H7 (cell line): Measurements from ENCODE around the gene CXCL3. TPM values are rescaled to one million over a fixed set of nuclear protein-coding genes. Genes with fewer than 3 reads are reported as not detected.
"Not testable (repeated sequence)": the region's sequence is repeated elsewhere in the genome, so short reads cannot be mapped to it uniquely, and the experiment has no call there.

ENCODE experiments used
- DNase-seq: peaks from one replicate; pipeline ENCODE4 v3.0.0; 2012
- H3K27me3 ChIP-seq: 2 replicates; pipeline ENCODE4 v1.6.0; 2011; ENCODE audit warnings: mild to moderate bottlenecking, low read length; ENCODE audit not compliant: control insufficient read depth, insufficient read depth
- H3K36me3 ChIP-seq: replicated peaks from 2 replicates; pipeline ENCODE4 v1.5.1; 2011; ENCODE audit warnings: low read length; ENCODE audit not compliant: control insufficient read depth, insufficient read depth
- H3K4me3 ChIP-seq: 2 replicates; pipeline ENCODE4 v1.5.1; 2011; ENCODE audit warnings: low read depth, mild to moderate bottlenecking, control low read depth, low read length, moderate library complexity; ENCODE audit not compliant: insufficient read depth
- total RNA-seq: library from RNA; depleted of rRNA; stranded (reverse); fragments of >200 nt; shearing (Covaris generic); gene quantifications from 2 replicates; pipeline ENCODE4 v1.2.3, GENCODE V29; 2014; rRNA removed

The CXCL3 gene
- 0.14 and 0.37 TPM in 2 replicates for total RNA-seq

DNA sequence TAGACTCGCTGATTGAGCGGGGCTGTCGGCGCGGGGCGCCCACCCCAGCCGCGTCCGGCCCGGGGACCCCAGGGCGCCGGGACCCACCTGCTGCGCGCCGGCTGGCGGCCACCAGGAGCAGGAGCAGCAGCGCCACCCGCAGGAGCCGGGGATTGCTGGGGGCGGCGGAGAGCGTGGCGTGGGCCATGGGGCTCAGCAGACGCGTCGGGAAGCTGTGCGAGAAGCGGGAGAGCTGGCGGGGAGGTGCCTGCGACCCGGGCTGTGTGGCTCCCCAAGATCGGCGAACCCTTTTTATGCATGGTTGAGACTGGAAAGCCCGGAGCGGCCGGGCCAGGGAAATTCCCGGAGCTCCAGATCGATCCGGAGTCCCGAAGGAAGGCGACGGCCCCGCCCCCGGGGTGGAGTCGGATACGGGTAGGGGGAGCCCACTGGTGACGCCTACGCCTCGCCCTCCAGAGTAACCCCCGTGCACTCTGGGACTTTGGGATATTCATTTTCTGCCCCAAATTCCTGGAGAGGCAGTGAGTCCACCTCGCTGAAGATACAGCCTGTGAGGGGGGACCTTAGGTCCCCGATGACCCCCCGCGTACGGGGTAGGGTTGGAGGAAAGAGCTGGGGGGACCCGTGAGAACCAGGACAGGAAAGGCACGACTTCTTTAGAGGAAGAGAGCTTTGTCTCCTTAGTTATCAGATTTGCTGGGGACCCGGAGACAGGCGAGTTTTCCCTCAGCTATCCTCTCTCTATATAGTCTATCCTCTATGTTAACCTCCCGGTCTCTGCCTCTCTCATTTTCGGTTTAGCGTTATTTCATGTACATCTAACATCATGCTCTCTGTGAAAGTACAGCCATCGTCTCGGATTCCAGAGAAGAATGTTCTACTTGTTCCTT lies at the start of gene CXCL3:
Gene CXCL3 (minus strand): TSS at position 265 of the 890 bp plus-strand sequence. CDS start 78 bp downstream, at position 187.
- peak within 1 kb of the TSS; percentile 69 for H3K4me3 ChIP-seq
- H3K36me3 ChIP-seq: no peaks in the 10 kb centered on the region
- DNase-seq: peak; percentile 75
- H3K27me3 ChIP-seq: peaks cover 7% of the 10 kb centered on the region

DNA sequence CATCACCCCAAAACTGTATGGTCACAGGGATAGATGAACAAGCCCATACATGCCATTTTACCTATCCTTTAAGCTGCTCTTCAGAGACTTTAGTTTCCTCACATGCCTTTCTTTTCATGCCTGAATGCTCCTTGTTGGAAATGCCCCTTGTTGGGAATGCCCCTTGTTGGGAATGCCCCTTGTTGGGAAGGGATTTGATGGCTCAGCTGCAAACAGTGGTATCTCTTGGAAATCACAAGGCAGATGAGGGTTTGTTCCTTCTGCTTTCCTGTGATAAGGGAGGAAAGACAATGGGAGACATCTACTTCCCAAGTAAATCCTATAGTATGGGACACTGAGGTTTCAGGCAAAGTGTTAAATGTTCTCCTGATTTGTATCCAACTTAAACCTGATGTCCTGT lies 49.0 kb upstream of the CXCL3 start:
- no peak for DNase-seq
- no peak overlapping the region for H3K4me3 ChIP-seq
- H3K27me3 ChIP-seq: no peaks in the 10 kb centered on the region
- H3K36me3 ChIP-seq: no peaks in the 10 kb centered on the region

DNA sequence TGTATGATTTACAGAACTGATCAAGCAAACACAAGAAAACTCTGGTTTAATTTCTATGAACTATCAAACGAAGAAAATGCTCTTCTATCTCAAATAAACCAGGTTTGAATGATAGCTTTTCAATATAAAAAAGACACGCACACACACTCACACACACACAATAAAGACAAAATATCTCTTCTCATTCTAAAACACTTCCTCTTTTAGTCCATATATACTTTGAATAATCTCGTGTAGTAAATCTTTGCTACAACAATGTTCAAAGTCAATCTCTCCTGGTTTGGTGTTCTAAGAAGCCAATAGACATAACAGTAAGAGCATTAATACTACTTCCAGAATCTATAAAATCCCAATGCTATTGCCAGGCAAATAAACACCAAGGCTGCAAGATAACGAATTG lies 47.2 kb upstream of the CXCL3 start:
- no peak for DNase-seq
- Histone ChIP-seq H3K4me3 (no peak overlapping the region), H3K27me3 (no peaks in the 10 kb centered on the region), H3K36me3 (no peaks in the 10 kb centered on the region)

DNA sequence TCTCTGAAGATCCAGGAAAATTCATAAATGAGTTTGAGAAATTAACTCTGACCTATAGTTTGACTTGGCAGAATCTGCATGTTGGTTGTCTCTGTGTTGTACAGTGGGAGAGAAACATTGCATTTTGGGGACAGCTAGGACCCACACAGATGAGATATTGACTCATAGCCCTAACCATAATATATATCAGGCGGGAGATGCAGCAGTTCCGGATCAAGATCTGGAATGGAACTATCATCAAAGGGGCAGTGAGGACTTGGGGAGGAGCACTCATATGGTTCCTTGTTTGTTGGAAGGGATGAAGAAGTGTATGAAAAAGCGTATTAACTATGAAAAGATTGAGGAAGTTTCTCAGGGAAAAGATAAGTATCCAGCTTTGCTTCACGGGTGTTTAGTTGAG lies 46.5 kb upstream of the CXCL3 start:
- Histone ChIP-seq H3K27me3 (no peaks in the 10 kb centered on the region), H3K36me3 (no peaks in the 10 kb centered on the region), H3K4me3 (no peak overlapping the region)
- no peak for DNase-seq

DNA sequence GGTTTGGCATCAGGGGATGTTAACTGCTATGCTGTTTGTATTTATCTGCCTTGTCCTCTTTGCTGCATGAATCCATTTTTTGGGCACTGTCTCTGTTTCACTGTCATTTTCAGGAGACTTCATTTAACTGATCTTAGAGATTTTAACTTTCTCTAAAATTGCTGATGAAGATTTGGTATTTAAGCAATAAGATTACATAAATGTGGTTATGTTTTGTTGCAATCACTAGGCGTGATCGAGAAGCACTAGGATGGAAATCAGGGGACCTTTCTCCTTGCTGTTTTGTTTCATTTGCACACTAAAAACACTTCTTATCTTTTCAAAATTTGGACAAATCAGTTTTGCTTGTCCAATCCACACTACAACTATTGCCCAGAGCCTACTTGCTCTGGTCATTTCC lies 45.1 kb upstream of the CXCL3 start:
- Histone ChIP-seq H3K36me3 (no peaks in the 10 kb centered on the region), H3K27me3 (no peaks in the 10 kb centered on the region), H3K4me3 (no peak overlapping the region)
- DNase-seq: no peak

DNA sequence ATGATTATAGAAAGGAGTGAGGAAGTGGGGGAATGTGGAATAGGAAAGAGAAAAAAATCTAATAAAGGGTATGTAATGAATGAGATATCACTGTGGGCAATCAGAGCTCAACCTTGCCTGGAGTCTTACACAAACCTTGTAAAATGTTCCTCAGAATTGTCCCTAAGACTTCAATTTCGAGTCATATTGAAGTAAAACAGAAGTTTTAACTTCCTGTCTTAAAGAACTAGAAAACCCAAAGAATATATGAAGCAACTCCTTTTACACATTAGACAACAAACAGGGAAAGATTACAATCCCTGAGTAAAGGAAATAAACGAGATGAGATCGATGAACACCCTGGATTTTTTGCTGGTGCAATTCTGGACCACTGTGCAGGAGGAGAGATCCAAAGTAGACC lies 42.5 kb upstream of the CXCL3 start:
- no peak for DNase-seq
- Histone ChIP-seq H3K4me3 (no peak overlapping the region), H3K36me3 (no peaks in the 10 kb centered on the region), H3K27me3 (no peaks in the 10 kb centered on the region)

DNA sequence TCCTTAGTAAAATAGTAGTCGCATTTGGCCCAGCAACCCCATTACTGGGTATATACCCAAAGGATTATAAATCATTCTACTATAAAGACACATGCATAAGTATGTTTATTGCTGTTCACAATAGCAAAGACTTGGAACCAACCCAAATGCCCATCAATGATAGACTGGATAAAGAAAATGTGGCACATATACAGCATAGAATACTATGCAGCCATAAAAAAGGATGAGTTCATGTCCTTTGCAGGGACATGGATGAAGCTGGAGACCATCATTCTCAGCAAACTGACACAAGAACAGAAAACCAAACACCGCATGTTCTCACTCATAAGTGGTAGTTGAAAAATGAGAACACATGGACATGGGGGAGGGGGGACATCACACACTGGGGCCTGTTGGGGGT lies 41.9 kb upstream of the CXCL3 start:
- H3K27me3 ChIP-seq, H3K4me3 ChIP-seq, DNase-seq, H3K36me3 ChIP-seq: not testable (repeated sequence)

DNA sequence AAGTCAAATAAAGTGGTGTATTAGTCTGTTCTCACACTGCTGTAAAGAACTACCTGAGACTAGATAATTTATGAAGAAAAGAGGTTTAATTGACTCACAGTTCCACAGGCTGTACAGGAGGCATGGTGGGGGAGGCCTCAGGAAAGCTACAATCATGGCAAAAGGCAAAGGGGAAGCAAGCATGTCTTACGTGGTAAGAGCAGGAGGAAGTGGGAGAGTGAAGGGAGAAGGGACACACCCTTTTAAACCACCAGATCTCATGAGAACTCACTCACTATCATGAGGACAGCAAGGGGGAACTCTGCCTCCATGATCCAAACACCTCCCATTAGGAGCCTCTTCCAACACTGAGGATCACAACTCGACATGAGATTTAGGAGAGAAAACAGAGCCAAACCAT lies 40.5 kb upstream of the CXCL3 start:
- not testable (repeated sequence) for H3K27me3 ChIP-seq, DNase-seq, H3K36me3 ChIP-seq, H3K4me3 ChIP-seq

DNA sequence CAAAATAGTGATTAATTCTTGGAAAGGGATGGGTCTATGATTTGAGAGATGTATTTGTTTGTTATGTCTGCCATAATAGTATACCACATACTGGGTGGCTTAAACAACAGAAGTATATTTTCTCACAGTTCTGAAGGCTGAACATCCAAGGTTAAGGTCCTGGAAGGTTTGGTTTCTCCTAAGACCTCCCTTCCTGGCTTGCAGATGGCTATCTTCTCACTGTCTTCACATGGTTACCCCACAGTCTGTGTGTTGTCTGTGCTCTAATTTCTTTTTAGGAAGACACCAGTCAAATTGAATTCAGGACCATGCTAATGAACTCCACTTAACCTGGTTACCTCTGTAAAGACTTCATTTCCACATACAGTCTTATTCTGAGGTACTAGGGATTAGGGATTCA lies 34.9 kb upstream of the CXCL3 start:
- Histone ChIP-seq H3K4me3 (no peak overlapping the region), H3K27me3 (no peaks in the 10 kb centered on the region), H3K36me3 (no peaks in the 10 kb centered on the region)
- DNase-seq: no peak

DNA sequence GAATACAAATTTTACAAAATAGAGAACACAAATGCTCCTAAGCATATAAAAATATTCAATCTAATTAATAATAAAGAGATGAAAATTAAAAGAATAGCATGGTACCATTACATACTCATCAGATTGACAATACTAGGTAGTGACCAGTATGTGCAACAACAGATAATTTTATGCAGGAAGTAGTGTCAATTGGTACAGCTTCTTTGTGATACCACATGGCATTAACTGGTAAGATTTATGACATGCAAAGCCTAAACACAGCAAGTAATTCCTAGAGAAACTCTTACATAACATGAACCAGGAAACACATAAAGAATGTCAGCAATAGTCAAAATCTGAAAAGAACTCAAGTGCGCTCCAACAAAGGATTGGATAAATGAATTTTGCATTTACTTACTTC lies 34.2 kb upstream of the CXCL3 start:
- no peak for DNase-seq
- Histone ChIP-seq H3K27me3 (no peaks in the 10 kb centered on the region), H3K4me3 (no peak overlapping the region), H3K36me3 (no peaks in the 10 kb centered on the region)

DNA sequence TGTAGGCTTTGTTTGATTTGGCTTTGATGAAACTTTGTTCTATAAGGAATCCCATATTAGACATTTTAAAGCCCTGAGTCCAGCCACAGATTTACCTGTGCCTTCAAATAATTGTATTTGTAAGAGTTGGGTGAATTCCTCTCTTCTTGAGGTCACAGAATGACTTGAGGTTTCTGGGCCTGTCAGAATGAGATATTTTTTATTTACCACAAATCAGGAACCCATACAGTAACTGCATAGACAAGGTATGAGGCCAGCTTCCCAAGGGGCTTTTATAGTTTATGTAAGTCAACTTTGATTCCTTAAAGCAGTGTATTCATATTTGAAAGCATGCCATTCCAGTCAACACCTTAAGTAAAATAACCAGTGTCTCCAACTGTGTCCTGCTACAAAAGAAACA lies 29.1 kb upstream of the CXCL3 start:
- H3K36me3 ChIP-seq: no peaks in the 10 kb centered on the region
- no peaks in the 10 kb centered on the region for H3K27me3 ChIP-seq
- H3K4me3 ChIP-seq: no peak overlapping the region
- DNase-seq: no peak

DNA sequence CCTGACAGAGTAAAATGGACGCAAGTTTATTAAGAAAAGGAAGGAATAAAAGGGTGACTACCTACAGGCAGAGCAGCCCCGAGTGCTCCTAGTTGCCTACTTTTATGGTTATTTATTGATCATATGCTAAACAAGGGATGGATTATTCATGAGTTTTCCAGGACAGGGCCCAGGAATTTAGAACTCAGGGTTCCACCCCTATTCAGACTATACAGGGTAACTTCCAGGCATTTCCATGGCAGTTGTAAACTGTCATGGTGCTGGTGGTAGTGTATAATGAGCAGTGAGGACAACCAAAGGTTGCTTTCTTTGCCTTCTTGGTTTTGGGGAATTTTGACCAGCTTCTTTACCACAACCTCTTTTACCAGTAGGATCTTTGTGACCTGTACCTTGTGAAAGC lies 27.7 kb upstream of the CXCL3 start:
- H3K36me3 ChIP-seq: no peaks in the 10 kb centered on the region
- H3K27me3 ChIP-seq: no peaks in the 10 kb centered on the region
- no peak for DNase-seq
- H3K4me3 ChIP-seq: no peak overlapping the region

DNA sequence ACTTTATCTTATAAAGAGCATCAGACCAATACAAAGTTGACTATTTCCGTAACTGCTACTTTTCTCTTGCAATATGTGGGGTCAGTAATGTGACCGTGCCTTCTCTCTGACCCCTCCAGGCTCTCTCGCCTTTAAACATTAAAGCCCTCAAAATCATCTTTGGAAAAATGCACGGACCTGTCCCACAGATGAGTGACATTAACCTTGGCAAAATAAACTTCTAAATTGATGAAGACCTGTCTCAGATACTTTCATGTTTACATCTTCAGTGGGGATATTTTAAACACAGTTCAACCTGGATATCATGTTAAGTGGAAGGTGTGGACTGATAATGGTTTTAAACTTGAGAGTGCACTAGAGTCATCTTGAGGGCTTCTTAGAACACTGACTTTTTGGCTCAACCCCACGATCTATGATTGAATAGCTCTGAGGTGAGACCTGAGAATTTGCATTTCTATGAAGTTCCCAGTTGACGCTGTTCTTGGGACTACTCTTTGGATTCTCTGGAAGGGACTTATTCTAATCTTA lies 26.7 kb upstream of the CXCL3 start:
- Histone ChIP-seq H3K27me3 (no peaks in the 10 kb centered on the region), H3K4me3 (no peak overlapping the region), H3K36me3 (no peaks in the 10 kb centered on the region)
- DNase-seq: no peak

DNA sequence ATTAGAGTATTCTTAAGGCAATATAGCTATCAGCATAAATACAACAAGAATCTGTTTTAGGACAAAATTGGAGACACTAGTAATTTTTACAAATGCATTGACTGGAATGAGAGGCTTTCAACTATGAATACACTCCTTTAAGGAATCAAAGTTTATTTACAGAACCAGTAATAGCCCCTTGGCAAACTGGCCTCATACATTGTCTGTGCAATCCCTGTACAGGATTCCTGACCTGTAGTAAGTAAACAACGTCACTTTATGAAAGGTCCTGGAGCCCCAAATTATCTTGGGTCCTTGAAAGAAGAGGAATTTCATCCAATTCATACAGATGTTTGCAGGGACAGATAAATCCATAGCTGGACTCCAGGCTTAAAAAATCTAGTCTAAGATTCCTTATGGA lies 25.4 kb upstream of the CXCL3 start:
- H3K4me3 ChIP-seq: no peak overlapping the region
- H3K36me3 ChIP-seq: no peaks in the 10 kb centered on the region
- no peaks in the 10 kb centered on the region for H3K27me3 ChIP-seq
- no peak for DNase-seq

DNA sequence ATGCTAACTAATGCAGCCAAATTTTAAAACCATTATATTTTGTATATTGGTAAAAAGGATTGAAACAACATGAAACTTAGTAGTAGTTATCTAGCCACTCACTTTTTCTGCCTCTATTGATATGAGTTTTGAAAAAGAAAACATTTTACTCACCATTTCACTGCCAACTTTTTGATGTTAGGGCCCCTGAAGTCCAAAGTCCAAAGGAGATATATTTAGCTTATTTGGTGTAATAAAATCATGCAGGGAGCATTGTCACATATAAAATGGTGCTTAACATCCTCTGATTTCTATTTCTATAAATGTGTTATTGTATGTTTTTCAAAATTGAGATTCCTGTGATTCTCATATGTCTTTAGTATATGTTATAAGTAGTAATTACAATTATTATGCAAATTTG lies 24.5 kb upstream of the CXCL3 start:
- Histone ChIP-seq H3K36me3 (no peaks in the 10 kb centered on the region), H3K27me3 (no peaks in the 10 kb centered on the region), H3K4me3 (no peak overlapping the region)
- DNase-seq: no peak
